ENCODE measurements around the gene PDE6G. TPM values are rescaled to one million over a fixed set of nuclear protein-coding genes. Genes with fewer than 3 reads are reported as not detected.

PDE6G gene
- total and polyA plus RNA-seq, 2 of the 4 experiments (the other 2 are of a cell fraction) = 2.7 TPM; not detected in 1

DNA sequence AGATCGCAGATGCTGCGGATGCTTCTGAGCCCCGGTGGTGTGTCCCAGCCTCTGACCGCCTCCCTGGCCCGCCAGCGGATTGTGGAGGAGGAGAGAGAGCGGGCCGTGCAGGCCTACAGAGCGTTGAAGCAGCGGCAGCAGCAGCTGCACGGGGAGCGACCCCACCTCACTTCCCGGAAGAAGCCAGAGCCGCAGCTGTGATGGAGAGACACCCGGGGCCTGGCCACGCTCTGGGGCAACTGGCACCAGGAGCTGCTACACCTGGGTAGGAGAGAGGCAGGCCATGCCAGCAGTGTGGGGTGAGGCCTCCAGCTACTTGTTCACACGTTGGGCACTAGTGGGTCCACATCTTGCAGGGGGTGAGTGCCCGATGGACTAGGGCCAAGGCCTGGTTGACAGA lies 16.2 kb upstream of the PDE6G start:
- H3K27me3 ChIP-seq (ENCODE audit: control insufficient read depth, insufficient read depth, low read length) = no peaks in the 10 kb centered on the region
- no peak overlapping the region for H3K18ac ChIP-seq (ENCODE audit: low read depth, low read length)
- no peak overlapping the region for H4K5ac ChIP-seq (ENCODE audit: low read depth, low read length)
- no peak overlapping the region for H3K14ac ChIP-seq (replicated peaks; ENCODE audit: low read depth, low read length)
- ATAC-seq (ENCODE audit: low read depth) (no peak), DNase-seq (no peak)
- intact Hi-C loops (cut with micrococcal nuclease) (no loop called here), dilution Hi-C loops (cut with HindIII; ENCODE audit: low sequenced_read_pairs, unreplicated experiment) (no loop called here), in situ Hi-C loops (cut with MboI; ENCODE audit: low sequenced_read_pairs) (no loop called here)
- no peak overlapping the region for H3K4me2 ChIP-seq (ENCODE audit: low read depth, low read length)
- H3K4me1 ChIP-seq (ENCODE audit: control insufficient read depth, insufficient read depth, low read length) = peaks cover 3% of the 10 kb centered on the region; the same call in 1 of the 2 replicates
- POLR2A ChIA-PET (ENCODE audit: unreplicated experiment) = no interaction called here
- peaks cover 19 to 56% of the 10 kb centered on the region in 2 experiments for H3K79me1 ChIP-seq (ENCODE audit: low read depth in 1 of 2, low read length in 2 of 2)
- no peak overlapping the region for H4K8ac ChIP-seq (ENCODE audit: low read depth in 2 of 2, low read length in 2 of 2)
- peaks cover 8% of the 10 kb centered on the region; the same call in 1 of the 2 replicates for H4K20me1 ChIP-seq (ENCODE audit: insufficient read depth, low read length)
- H3K9ac ChIP-seq (ENCODE audit: low read depth, low read length) = no peak overlapping the region
- no peak overlapping the region for H2BK15ac ChIP-seq (ENCODE audit: low read depth, low read length)
- no peak overlapping the region for H3K4me3 ChIP-seq (ENCODE audit: insufficient read depth, low read depth, low read length)
- H2AFZ ChIP-seq (replicated peaks; ENCODE audit: low read length, poor library complexity) = peak overlapping the region; percentile 39
- no peak overlapping the region for H2BK120ac ChIP-seq (ENCODE audit: low read depth, low read length)
- no TSS peak for BruUV-seq (replicated peaks)
- CTCF ChIA-PET = no interaction called here
- no peak overlapping the region for H3K23ac ChIP-seq (ENCODE audit: low read depth, low read length)
- TF ChIP-seq, protein P1, sequence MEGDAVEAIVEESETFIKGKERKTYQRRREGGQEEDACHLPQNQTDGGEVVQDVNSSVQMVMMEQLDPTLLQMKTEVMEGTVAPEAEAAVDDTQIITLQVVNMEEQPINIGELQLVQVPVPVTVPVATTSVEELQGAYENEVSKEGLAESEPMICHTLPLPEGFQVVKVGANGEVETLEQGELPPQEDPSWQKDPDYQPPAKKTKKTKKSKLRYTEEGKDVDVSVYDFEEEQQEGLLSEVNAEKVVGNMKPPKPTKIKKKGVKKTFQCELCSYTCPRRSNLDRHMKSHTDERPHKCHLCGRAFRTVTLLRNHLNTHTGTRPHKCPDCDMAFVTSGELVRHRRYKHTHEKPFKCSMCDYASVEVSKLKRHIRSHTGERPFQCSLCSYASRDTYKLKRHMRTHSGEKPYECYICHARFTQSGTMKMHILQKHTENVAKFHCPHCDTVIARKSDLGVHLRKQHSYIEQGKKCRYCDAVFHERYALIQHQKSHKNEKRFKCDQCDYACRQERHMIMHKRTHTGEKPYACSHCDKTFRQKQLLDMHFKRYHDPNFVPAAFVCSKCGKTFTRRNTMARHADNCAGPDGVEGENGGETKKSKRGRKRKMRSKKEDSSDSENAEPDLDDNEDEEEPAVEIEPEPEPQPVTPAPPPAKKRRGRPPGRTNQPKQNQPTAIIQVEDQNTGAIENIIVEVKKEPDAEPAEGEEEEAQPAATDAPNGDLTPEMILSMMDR (conservative IDR thresholded peaks at IDR 0.05; ENCODE audit: low read depth, low read length) = no peak
- TF ChIP-seq MAZ (IDR thresholded peaks at IDR 0.05; ENCODE audit: borderline replicate concordance, low read depth, low read length) = no peak
- no peak for TF ChIP-seq CEBPB (IDR thresholded peaks at IDR 0.05; ENCODE audit: low read depth, low read length)
- no peak for TF ChIP-seq RCOR1 (IDR thresholded peaks at IDR 0.05; ENCODE audit: insufficient replicate concordance, low read length)
- no peak for TF ChIP-seq MXI1 (IDR thresholded peaks at IDR 0.05; ENCODE audit: borderline replicate concordance, low read depth, low read length)
- TF ChIP-seq CHD1 (IDR thresholded peaks at IDR 0.05; ENCODE audit: low read depth, low read length) = no peak
- TF ChIP-seq SMC3 (IDR thresholded peaks at IDR 0.05; ENCODE audit: low read depth, low read length) = no peak
- TF ChIP-seq, protein P2, sequence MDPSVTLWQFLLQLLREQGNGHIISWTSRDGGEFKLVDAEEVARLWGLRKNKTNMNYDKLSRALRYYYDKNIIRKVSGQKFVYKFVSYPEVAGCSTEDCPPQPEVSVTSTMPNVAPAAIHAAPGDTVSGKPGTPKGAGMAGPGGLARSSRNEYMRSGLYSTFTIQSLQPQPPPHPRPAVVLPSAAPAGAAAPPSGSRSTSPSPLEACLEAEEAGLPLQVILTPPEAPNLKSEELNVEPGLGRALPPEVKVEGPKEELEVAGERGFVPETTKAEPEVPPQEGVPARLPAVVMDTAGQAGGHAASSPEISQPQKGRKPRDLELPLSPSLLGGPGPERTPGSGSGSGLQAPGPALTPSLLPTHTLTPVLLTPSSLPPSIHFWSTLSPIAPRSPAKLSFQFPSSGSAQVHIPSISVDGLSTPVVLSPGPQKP (IDR thresholded peaks at IDR 0.05; ENCODE audit: borderline replicate concordance, low read depth, low read length) = no peak
- TF ChIP-seq MAFK (IDR thresholded peaks at IDR 0.05; ENCODE audit: low read depth, low read length) = no peak
- TF ChIP-seq RFX5 (IDR thresholded peaks at IDR 0.05; ENCODE audit: low read depth, low read length) = no peak
- TF ChIP-seq POLR2A (IDR thresholded peaks at IDR 0.05; ENCODE audit: low read depth, low read length) = no peak
- TF ChIP-seq RAD21 (IDR thresholded peaks at IDR 0.05; ENCODE audit: low read length) = no peak
- TF ChIP-seq NFE2L2 (IDR thresholded peaks at IDR 0.05; ENCODE audit: low read depth, low read length) = no peak
- no peak for TF ChIP-seq BHLHE40 (IDR thresholded peaks at IDR 0.05; ENCODE audit: low read depth, low read length)
- TF ChIP-seq, protein P3, sequence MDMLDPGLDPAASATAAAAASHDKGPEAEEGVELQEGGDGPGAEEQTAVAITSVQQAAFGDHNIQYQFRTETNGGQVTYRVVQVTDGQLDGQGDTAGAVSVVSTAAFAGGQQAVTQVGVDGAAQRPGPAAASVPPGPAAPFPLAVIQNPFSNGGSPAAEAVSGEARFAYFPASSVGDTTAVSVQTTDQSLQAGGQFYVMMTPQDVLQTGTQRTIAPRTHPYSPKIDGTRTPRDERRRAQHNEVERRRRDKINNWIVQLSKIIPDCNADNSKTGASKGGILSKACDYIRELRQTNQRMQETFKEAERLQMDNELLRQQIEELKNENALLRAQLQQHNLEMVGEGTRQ (IDR thresholded peaks at IDR 0.05; ENCODE audit: low read depth, low read length) = no peak
- no peak for TF ChIP-seq FOS (IDR thresholded peaks at IDR 0.05; ENCODE audit: low read depth, low read length)
- H3K4ac ChIP-seq (ENCODE audit: low read depth, low read length) = no peak overlapping the region
- peaks cover 3% of the 10 kb centered on the region; the same call in 1 of the 2 replicates for H3K9me1 ChIP-seq (ENCODE audit: insufficient read depth, low read length)
- H4K91ac ChIP-seq (ENCODE audit: insufficient read depth, low read depth, low read length) = no peak overlapping the region
- no peak overlapping the region for H2BK5ac ChIP-seq (ENCODE audit: low read depth, low read length, poor library complexity, severe bottlenecking)
- 94% methylated on average over 5 of the region's 18 CpGs; no CpG with 5 or more reads in 1 of the 2 experiments for WGBS, 2 experiments (ENCODE audit: extremely low coverage in 2 of 2, insufficient read length in 1 of 2)
- H2AK9ac ChIP-seq (replicated peaks; ENCODE audit: low read depth, low read length, poor library complexity) = no peak overlapping the region
- H2BK20ac ChIP-seq (ENCODE audit: low read depth, low read length) = no peak overlapping the region
- no peaks in the 10 kb centered on the region for H3K9me3 ChIP-seq (ENCODE audit: control insufficient read depth, insufficient read depth, low read length)
- peaks cover 52% of the 10 kb centered on the region for H3K36me3 ChIP-seq (ENCODE audit: control insufficient read depth, insufficient read depth, low read length)
- no peak overlapping the region for H2AK5ac ChIP-seq (ENCODE audit: low read depth, low read length)
- H3K27ac ChIP-seq (ENCODE audit: insufficient read depth, low read length) = no peak overlapping the region
- no peak overlapping the region for H3K56ac ChIP-seq (ENCODE audit: extremely low read depth, insufficient read depth, low read length)
